Muscle layer of duodenum (tissue), 2 donors: ENCODE data around the gene SHD.
A peak's percentile ranks its signal among the peaks of the same experiment; 100 is the strongest.
"Not testable (repeated sequence)": the region's sequence is repeated elsewhere in the genome, so short reads cannot be mapped to it uniquely, and the experiment has no call there.

ENCODE experiments used
- H3K27ac ChIP-seq: one replicate; pipeline ENCODE4 v1.7.0; 2013; ENCODE audit warnings: mild to moderate bottlenecking, low read length
- H3K27me3 ChIP-seq: one replicate; pipeline ENCODE4 v1.7.0; 2013; ENCODE audit warnings: low read depth, mild to moderate bottlenecking, control low read depth, low read length
- H3K36me3 ChIP-seq, 2 donors: one replicate each; pipeline ENCODE4 v1.7.0; 2013; ENCODE audit warnings: low read length in 2 of 2, control low read depth in 1 of 2, mild to moderate bottlenecking in 1 of 2; ENCODE audit not compliant: insufficient read depth in 2 of 2, control insufficient read depth in 1 of 2
- H3K4me1 ChIP-seq, 2 donors: one replicate each; pipeline ENCODE4 v1.7.0; 2013; ENCODE audit warnings: low read length in 2 of 2, mild to moderate bottlenecking in 2 of 2, control low read depth in 1 of 2, moderate library complexity in 1 of 2; ENCODE audit not compliant: insufficient read depth in 2 of 2, control insufficient read depth in 1 of 2
- H3K4me3 ChIP-seq, 2 donors: one replicate each; pipeline ENCODE4 v1.7.0; 2013; ENCODE audit warnings: low read length in 2 of 2, low read depth in 1 of 2, mild to moderate bottlenecking in 1 of 2
- H3K9me3 ChIP-seq, 2 donors: one replicate each; pipeline ENCODE4 v1.7.0; 2013; ENCODE audit warnings: low read length in 2 of 2, control low read depth in 1 of 2, mild to moderate bottlenecking in 1 of 2; ENCODE audit not compliant: control insufficient read depth in 1 of 2
- donor health status: healthy.

Gene SHD, protein sequence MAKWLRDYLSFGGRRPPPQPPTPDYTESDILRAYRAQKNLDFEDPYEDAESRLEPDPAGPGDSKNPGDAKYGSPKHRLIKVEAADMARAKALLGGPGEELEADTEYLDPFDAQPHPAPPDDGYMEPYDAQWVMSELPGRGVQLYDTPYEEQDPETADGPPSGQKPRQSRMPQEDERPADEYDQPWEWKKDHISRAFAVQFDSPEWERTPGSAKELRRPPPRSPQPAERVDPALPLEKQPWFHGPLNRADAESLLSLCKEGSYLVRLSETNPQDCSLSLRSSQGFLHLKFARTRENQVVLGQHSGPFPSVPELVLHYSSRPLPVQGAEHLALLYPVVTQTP

GRCh38 chr19:4278419-4279266, at the start of gene SHD:
Gene SHD, plus strand, starts transcription at chr19:4279266. Its CDS starts 798 bp downstream, at chr19:4280064.
- H3K9me3 ChIP-seq: no peaks in the 10 kb centered on the region

DNA sequence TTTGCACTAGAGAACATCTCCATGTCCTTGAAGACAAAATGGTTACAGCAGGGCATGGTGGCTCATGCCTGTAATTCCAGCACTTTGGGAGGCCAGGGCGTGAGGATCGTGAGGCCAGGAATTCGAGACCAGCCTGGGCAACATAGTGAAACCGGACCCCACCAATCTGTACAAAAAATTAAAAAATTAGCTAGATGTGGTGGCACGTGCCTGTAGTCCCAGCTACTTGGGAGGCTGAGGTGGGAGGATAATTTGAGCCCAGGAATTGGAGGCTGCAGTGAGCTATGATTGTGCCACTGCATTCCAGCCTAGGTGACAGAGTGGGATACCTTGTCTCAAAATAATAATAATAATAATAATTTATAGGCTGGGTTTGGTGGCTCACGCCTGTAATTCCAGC, 48.8 kb upstream of the SHD start:
- not testable (repeated sequence) for H3K36me3 ChIP-seq, H3K9me3 ChIP-seq, H3K27ac ChIP-seq, H3K4me1 ChIP-seq, H3K4me3 ChIP-seq
- peaks cover 17% of the 10 kb centered on the region for H3K27me3 ChIP-seq

More at GRCh38 chr19:4278419-4279266, at the start of gene SHD:
- Histone ChIP-seq H3K36me3 (no peaks in the 10 kb centered on the region), H3K27me3 (peaks cover 17% of the 10 kb centered on the region), H3K27ac (no peak within 1 kb of the TSS), H3K4me3 (peak within 1 kb of the TSS in 1 of 2 donors; percentile 48), H3K4me1 (peaks cover 0 to 18% of the 10 kb centered on the region in 2 donors)

GRCh38 chr19:4231521-4231920, 47.5 kb upstream of the SHD start:
- H3K27me3 ChIP-seq: peaks cover 17% of the 10 kb centered on the region
- H3K4me1 ChIP-seq, H3K27ac ChIP-seq, H3K36me3 ChIP-seq, H3K4me3 ChIP-seq, H3K9me3 ChIP-seq: not testable (repeated sequence)

DNA sequence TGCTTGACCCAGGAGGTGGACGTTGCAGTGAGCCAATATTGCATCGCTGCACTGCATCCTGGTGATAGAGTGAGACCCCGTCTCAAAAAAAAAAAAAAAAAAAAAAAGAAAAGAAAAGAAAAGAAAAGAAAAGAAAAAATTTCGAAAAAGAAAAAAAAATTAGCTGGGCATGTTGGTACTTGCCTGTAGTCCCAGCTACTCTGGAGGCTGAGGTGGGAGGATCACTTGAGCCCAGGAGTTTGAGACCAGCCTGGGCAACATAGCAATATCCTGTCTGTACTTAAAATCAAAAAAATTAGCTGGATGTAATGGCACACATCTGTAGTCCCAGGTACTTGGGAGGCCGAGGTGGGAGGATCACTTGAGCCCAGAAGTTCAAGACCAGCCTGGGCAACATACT, 46.9 kb upstream of the SHD start:
- not testable (repeated sequence) for H3K4me1 ChIP-seq, H3K27ac ChIP-seq, H3K36me3 ChIP-seq, H3K9me3 ChIP-seq, H3K4me3 ChIP-seq
- H3K27me3 ChIP-seq: peaks cover 17% of the 10 kb centered on the region

- H3K36me3 ChIP-seq: no peaks in the 10 kb centered on the region
- H3K27ac ChIP-seq: no peak overlapping the region
- H3K9me3 ChIP-seq: no peaks in the 10 kb centered on the region
- no peak overlapping the region for H3K4me3 ChIP-seq
- H3K4me1 ChIP-seq: no peaks in the 10 kb centered on the region
- peaks cover 16% of the 10 kb centered on the region for H3K27me3 ChIP-seq
These were observed 46.3 kb upstream of the SHD start for GRCh38 chr19:4232614-4233281.

DNA sequence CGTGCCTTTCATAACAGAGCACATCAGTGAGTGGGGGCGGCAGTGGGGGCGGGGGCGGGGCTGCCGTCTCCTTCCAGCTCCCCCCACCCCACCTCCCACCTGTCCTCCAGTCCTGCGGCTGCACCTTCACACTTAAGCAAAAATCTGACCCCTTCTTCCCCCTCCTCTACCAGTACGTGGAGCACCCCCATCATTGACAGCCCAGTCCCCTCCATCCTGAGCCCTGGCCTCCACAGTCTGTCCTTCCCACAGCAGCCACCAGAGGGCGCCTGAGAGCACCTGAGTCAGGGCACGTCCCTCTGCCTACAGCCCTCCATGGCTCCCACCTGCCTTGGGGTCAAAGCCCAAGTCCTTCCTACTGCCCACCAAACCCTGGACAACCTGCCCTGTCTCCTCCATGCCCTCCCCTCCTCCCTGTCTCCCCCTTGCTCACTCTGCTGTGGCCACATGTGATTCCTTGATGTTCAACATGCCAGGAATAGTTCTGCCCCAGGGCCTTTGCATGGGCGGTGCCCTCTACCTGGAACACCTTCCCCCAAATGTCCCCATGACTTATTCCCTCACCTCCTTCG, 45.7 kb upstream of the SHD start:
- no peaks in the 10 kb centered on the region for H3K9me3 ChIP-seq
- H3K27me3 ChIP-seq: peaks cover 11% of the 10 kb centered on the region
- no peak overlapping the region for H3K4me3 ChIP-seq
- no peaks in the 10 kb centered on the region for H3K36me3 ChIP-seq
- H3K4me1 ChIP-seq: no peaks in the 10 kb centered on the region
- H3K27ac ChIP-seq: no peak overlapping the region

DNA sequence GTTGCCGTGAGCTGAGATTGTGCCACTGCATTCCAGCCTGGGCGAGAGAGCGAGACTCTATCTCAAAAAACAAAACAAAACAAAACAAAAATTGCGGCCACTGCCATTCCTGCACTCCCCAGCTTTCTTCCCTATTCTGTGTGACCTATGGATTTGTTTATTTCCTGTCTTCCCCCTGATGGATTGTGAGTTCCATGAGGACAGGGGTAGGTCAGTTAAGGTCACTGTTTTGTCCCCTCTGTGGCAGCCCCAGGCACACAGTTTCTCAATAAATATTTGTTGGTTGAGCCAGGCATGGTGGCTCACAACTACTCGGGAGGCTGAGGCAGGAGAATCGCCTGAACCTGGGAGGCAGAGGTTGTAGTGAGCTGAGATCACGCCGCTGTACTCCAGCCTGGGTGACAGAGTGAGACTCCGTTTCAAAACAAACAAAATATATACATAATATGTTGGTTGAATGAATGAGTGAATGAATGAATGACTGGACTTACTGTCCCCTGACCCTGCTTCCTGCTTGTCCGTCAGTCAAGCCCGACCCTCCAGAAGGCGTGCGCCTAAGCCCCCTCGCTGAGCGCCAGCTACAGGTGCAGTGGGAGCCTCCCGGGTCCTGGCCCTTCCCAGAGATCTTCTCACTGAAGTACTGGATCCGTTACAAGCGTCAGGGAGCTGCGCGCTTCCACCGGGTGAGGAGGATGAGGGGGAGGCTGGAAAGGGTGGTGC, 44.8 kb upstream of the SHD start:
- Histone ChIP-seq H3K27ac (no peak overlapping the region), H3K9me3 (no peaks in the 10 kb centered on the region), H3K4me3 (no peak overlapping the region), H3K36me3 (no peaks in the 10 kb centered on the region), H3K27me3 (peaks cover 3% of the 10 kb centered on the region), H3K4me1 (no peaks in the 10 kb centered on the region)

DNA sequence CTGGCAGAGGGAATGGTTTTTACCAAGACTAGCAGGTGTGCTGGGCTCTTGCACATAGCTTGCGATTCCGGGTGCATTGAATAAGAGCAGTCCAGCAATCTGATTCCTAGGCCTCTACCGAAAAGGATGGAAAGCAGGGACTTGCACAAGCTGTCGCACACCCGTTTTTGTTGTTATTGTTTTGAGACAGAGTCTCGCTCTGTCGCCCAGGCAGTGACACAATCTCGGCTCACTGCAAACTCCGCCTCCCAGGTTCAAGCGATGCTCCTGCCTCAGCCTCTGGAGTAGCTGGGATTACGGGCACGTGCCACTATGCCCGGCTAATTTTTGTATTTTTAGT, 44.2 kb upstream of the SHD start:
- Histone ChIP-seq H3K4me3 (no peak overlapping the region), H3K27ac (no peak overlapping the region), H3K9me3 (no peaks in the 10 kb centered on the region), H3K36me3 (no peaks in the 10 kb centered on the region), H3K27me3 (no peaks in the 10 kb centered on the region), H3K4me1 (no peaks in the 10 kb centered on the region)

- H3K27ac ChIP-seq, H3K4me1 ChIP-seq, H3K36me3 ChIP-seq, H3K9me3 ChIP-seq, H3K27me3 ChIP-seq, H3K4me3 ChIP-seq: not testable (repeated sequence)
These were observed 41.6 kb upstream of the SHD start for GRCh38 chr19:4237510-4237909.

GRCh38 chr19:4238831-4239230, 40.2 kb upstream of the SHD start:
- H3K36me3 ChIP-seq: no peaks in the 10 kb centered on the region
- no peaks in the 10 kb centered on the region for H3K4me1 ChIP-seq
- H3K27me3 ChIP-seq: no peaks in the 10 kb centered on the region
- H3K27ac ChIP-seq: no peak overlapping the region
- H3K4me3 ChIP-seq: no peak overlapping the region
- no peaks in the 10 kb centered on the region for H3K9me3 ChIP-seq
